Measurements from ENCODE around the gene SGMS2.

The SGMS2 gene

GRCh38 chr4:107831140-107831539 is 6.4 kb downstream of the SGMS2 start:
- no peak for DNase-seq

GRCh38 chr4:107832275-107832807 is 7.6 kb downstream of the SGMS2 start:
- DNase-seq = peak; percentile 34

GRCh38 chr4:107834241-107834794 is 9.6 kb downstream of the SGMS2 start:
- no peak for DNase-seq

- no peak for DNase-seq
Observed at GRCh38 chr4:107835406-107835805, 10.7 kb downstream of the SGMS2 start.

GRCh38 chr4:107837317-107837716 is 12.6 kb downstream of the SGMS2 start:
- DNase-seq = no peak

GRCh38 chr4:107837776-107838618 is 13.3 kb downstream of the SGMS2 start:
- DNase-seq = no peak

- no peak for DNase-seq
Observed at GRCh38 chr4:107838861-107839565, 14.3 kb downstream of the SGMS2 start.

- DNase-seq = peak; percentile 5
Observed at GRCh38 chr4:107843391-107843790, 18.7 kb downstream of the SGMS2 start.

- DNase-seq = no peak
Observed at GRCh38 chr4:107845681-107846080, 20.9 kb downstream of the SGMS2 start.

GRCh38 chr4:107850438-107850837 is 25.7 kb downstream of the SGMS2 start:
- no peak for DNase-seq

GRCh38 chr4:107853444-107854355 is 29.0 kb downstream of the SGMS2 start:
- DNase-seq = no peak

GRCh38 chr4:107854356-107855022 is 29.8 kb downstream of the SGMS2 start:
- no peak for DNase-seq

- DNase-seq = no peak
Observed at GRCh38 chr4:107855723-107856122, 31.0 kb downstream of the SGMS2 start.

GRCh38 chr4:107856901-107857300 is 32.2 kb downstream of the SGMS2 start:
- no peak for DNase-seq

- DNase-seq = peak; percentile 45
Observed at GRCh38 chr4:107857741-107858140, 33.0 kb downstream of the SGMS2 start.

- DNase-seq = no peak
Observed at GRCh38 chr4:107858158-107858742, 33.5 kb downstream of the SGMS2 start.

GRCh38 chr4:107862658-107863057 is 37.9 kb downstream of the SGMS2 start:
- peak; percentile 1 for DNase-seq

- no peak for DNase-seq
Observed at GRCh38 chr4:107863416-107863815, 38.7 kb downstream of the SGMS2 start.

GRCh38 chr4:107863850-107864371 is 39.2 kb downstream of the SGMS2 start:
- peak; percentile 20 for DNase-seq

- DNase-seq = no peak
Observed at GRCh38 chr4:107866726-107867125, 42.0 kb downstream of the SGMS2 start.

- no peak for DNase-seq
Observed at GRCh38 chr4:107870236-107870635, 45.5 kb downstream of the SGMS2 start.

All from NCI-H146 (cell line).